GM12875 (cell line): ENCODE results near the gene TMPRSS6.

Experiments used
- H3K4me3 ChIP-seq: one replicate; pipeline ENCODE4 v1.5.1; 2011; ENCODE audit warnings: low read depth, low read length, control low read depth
- TF ChIP-seq, protein P1 (sequence below): IDR thresholded peaks from 2 replicates; pipeline ENCODE4 v1.5.1; 2011; ENCODE audit warnings: low read depth, mild to moderate bottlenecking, control low read depth, inconsistent platforms, low read length, moderate library complexity, borderline replicate concordance; ENCODE audit not compliant: insufficient read depth

TMPRSS6 gene

DNA sequence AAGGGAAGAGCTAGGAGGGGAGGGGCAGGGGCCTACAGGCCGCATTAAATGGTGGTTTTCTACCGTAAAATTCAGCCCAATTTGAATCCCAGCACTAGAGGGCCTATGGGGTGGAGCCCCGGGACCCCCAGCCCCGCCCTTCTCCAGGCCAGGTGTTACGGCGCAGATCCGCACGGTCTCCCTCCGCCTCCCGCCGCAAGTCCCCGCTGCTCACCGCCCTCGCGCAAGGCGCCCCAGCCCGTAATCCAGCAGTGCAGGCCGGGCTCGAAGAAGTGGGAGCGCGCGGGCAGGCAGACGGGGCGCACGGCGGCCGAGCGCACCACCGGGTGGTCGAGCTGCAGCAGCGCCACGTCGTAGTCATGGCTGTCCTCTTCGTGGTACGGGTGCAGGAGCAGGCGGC lies 40.7 kb downstream of the TMPRSS6 start:
- no peak overlapping the region for H3K4me3 ChIP-seq
- TF ChIP-seq, protein P1, sequence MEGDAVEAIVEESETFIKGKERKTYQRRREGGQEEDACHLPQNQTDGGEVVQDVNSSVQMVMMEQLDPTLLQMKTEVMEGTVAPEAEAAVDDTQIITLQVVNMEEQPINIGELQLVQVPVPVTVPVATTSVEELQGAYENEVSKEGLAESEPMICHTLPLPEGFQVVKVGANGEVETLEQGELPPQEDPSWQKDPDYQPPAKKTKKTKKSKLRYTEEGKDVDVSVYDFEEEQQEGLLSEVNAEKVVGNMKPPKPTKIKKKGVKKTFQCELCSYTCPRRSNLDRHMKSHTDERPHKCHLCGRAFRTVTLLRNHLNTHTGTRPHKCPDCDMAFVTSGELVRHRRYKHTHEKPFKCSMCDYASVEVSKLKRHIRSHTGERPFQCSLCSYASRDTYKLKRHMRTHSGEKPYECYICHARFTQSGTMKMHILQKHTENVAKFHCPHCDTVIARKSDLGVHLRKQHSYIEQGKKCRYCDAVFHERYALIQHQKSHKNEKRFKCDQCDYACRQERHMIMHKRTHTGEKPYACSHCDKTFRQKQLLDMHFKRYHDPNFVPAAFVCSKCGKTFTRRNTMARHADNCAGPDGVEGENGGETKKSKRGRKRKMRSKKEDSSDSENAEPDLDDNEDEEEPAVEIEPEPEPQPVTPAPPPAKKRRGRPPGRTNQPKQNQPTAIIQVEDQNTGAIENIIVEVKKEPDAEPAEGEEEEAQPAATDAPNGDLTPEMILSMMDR = no peak

DNA sequence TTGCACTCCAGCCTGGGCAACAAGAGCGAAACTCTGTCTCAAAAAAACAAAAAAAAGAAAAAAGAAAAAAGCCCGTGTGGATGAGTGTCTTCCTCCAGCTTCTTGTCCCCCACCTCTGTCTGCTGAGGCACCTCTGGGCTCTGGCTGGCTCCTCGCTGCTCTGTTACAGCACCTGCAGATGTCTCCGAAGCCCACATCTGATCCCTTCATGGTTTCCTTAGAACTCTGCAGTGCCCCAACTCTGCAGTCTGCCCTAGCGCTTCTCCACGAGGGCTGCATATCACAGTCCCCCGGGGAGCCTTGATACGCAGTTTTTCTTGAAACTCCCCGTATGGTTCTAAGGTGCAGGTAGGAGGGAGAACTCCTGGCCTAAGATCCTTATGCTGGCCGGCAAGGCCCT lies 42.1 kb downstream of the TMPRSS6 start:
- TF ChIP-seq, protein P1 = no peak
- no peak overlapping the region for H3K4me3 ChIP-seq

DNA sequence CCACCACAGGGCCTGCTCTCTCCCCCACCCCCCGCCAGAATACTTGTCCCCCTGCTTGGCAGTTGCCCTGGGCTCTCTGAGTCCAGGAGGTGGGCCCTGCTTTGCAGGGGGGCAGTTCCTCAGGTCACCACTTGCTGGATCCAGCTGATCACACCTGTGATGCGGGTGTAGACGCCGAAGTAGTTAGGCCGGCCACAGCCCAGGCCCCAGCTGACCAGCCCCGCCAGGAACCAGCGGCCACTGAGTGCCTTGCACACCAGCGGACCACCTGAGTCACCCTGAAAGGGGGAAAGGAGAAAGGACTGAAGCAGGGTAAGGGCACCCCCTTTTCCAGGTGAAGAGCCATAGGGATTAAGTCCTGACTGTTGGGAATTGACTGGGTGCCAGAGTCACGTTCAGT lies 43.6 kb downstream of the TMPRSS6 start:
- no peak overlapping the region for H3K4me3 ChIP-seq
- TF ChIP-seq, protein P1 = no peak

- H3K4me3 ChIP-seq = no peak overlapping the region
- TF ChIP-seq, protein P1 = no peak
Observed at GRCh38 chr22:37065180-37065579, 44.3 kb downstream of the TMPRSS6 start.

GRCh38 chr22:37064553-37064952 lies 45.0 kb downstream of the TMPRSS6 start:
- TF ChIP-seq, protein P1 = no peak

GRCh38 chr22:37063431-37064420 lies 45.8 kb downstream of the TMPRSS6 start:
- H3K4me3 ChIP-seq = no peak overlapping the region
- TF ChIP-seq, protein P1 = no peak

More at GRCh38 chr22:37064553-37064952, 45.0 kb downstream of the TMPRSS6 start:
- H3K4me3 ChIP-seq = no peak overlapping the region

DNA sequence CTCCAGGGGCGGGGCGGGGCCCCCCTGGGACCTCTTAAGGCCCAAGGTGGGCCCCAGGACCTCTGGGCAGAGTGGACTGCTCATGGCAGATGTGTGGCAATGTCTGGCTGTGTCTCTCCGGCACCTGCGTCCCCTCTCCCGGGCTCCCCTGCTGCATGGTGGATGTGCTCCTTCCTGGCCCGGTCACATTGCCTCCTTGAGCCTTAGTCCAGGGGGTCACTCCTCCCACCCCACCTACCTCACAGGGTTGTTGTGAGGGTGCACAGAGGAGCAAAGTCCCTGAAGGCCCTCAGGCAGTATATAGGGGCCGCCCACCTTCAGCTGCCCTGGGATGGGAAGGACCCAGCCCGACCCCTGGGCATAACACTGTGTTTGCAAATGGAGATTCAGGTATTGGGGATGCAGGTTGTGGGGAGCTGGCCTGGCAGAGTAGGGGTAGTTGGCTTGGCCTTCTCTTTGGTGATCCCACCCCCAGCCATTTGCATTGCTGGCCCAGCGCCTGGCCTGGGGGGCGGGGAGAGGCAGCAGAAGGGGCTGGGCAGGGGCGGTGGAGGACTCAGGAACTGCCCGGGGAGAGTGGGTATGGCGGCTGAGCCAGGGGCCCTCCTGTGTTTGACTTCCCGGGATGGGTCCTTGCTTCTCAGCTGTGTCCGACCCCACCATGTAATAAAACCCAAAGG lies 46.7 kb downstream of the TMPRSS6 start:
- H3K4me3 ChIP-seq = no peak overlapping the region
- TF ChIP-seq, protein P1 = no peak
